Measurements from ENCODE around the gene ATP11A. TPM values are rescaled to one million over a fixed set of nuclear protein-coding genes. Genes with fewer than 3 reads are reported as not detected.

Gene ATP11A
- total and polyA plus RNA-seq, 7 donors = 0.69 to 22.9 (median 9.6) TPM

DNA sequence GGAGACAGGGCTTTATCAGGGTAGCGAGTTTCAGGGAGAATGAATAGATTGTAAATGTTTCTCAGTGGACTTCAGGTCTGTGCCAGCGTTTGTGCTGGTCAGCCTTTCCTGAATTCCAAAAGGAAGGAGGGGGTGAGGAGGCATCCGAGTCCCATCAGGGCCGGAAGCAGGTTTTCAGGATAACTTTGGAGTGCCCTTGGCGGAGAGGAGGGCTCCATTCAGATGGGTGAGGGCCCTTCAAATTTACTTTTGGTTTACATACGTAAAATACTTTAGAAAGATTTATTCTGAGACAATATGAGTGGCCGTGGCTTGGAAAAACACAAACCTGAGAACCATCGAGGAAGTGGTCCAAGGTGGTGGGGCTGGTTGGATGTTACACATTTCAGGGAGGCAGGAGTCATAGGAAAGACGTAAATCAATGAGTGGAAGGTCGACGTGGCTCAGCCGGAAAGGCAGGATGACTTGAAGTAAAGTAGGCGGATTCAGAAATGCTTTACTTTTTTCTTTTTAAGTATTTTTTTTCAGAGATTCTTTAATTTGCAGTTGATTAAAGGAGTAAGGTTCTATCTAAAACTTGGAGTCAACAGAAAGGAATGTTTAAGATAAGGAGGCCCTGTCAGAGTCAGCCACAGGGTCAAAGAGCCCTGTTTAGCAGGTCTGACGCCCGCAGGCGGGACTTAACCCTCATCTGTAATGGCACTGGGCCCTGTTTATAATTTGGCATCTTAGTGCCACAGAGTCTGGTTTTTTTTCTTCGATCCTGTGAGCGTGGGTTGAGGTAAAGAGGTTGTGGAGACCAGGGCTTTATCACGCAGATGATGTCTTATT is 32.8 kb downstream of the ATP11A start:
- TF ChIP-seq, protein P1, sequence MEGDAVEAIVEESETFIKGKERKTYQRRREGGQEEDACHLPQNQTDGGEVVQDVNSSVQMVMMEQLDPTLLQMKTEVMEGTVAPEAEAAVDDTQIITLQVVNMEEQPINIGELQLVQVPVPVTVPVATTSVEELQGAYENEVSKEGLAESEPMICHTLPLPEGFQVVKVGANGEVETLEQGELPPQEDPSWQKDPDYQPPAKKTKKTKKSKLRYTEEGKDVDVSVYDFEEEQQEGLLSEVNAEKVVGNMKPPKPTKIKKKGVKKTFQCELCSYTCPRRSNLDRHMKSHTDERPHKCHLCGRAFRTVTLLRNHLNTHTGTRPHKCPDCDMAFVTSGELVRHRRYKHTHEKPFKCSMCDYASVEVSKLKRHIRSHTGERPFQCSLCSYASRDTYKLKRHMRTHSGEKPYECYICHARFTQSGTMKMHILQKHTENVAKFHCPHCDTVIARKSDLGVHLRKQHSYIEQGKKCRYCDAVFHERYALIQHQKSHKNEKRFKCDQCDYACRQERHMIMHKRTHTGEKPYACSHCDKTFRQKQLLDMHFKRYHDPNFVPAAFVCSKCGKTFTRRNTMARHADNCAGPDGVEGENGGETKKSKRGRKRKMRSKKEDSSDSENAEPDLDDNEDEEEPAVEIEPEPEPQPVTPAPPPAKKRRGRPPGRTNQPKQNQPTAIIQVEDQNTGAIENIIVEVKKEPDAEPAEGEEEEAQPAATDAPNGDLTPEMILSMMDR (IDR thresholded peaks at IDR 0.05) = no peak
- TF ChIP-seq POLR2AphosphoS5 (IDR thresholded peaks at IDR 0.05) (no peak), POLR2A (IDR thresholded peaks at IDR 0.05) (no peak), EP300 (IDR thresholded peaks at IDR 0.05) (no peak)
- H3K27ac ChIP-seq = peak overlapping the region in 3 of 4 donors; percentile 11 to 55 (median 42)
- H3K4me3 ChIP-seq = no peak overlapping the region
- H3K9me3 ChIP-seq = no peaks in the 10 kb centered on the region
- H3K27me3 ChIP-seq = no peaks in the 10 kb centered on the region
- no peaks in the 10 kb centered on the region for H3K36me3 ChIP-seq
- DNase-seq = no peak
- intact Hi-C loops (cut with DNase I) = no loop called here
- peaks cover 0 to 13% (median 2%) of the 10 kb centered on the region in 4 donors for H3K4me1 ChIP-seq
- WGBS, 2 donors = 53 to 73% methylated on average over 19 of the region's 19 CpGs

DNA sequence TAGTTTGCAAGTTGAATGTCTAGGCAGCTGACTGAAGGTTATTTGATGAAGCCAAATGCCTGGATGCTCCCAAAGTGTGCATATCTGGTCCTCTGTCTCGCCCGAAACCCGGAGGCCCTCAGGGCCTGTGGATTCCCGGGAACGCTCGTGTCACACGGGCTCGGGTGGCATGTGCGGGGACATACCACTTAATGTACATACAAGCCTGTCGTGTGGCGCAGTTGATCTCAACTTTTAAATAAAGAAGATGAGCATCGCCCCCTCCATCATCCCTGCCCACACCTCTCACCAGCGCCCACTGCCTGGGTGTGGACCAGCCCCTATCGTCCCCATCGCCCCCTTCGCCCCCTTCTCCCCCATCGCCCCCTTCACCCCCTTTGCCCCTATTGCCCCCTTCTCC is 33.9 kb downstream of the ATP11A start:
- Histone ChIP-seq H3K9me3 (no peaks in the 10 kb centered on the region), H3K36me3 (no peaks in the 10 kb centered on the region), H3K27me3 (no peaks in the 10 kb centered on the region), H3K4me3 (no peak overlapping the region), H3K27ac (no peak overlapping the region), H3K4me1 (peaks cover 0 to 8% (median 2%) of the 10 kb centered on the region in 4 donors)
- intact Hi-C loops (cut with DNase I) = no loop called here
- 95 to 97% methylated on average over 17 of the region's 17 CpGs for WGBS, 2 donors
- peak; percentile 26 for DNase-seq
- TF ChIP-seq EP300 (IDR thresholded peaks at IDR 0.05) (no peak), POLR2AphosphoS5 (IDR thresholded peaks at IDR 0.05) (no peak), POLR2A (IDR thresholded peaks at IDR 0.05) (no peak)
- TF ChIP-seq, protein P1 (IDR thresholded peaks at IDR 0.05) = no peak

DNA sequence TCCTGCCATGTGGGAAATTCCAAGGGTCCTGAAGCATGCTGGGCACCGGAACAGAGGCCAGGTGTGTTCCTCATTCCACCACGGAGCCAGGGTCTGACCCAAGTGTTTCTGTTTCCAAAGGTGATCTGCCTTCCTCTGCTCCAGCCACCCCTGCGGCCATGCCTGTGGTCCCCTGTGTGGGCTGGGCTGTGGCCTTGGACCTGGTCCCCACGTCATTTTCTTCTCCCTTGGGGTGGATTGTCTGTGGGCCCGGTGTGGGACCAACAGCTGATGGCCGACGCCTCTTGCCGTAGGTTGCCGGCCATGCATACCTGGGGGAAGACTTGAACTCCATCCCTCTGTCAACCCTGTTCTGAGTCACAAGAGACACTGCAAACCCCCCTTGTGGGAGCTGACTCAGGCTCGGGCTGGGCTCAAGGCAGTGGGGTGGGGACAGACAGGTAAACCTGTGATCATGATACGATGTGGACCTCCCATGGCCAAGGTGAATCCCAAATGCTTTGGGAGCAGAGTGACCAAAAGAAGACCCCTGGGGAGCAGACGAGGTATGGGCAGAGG is 35.0 kb downstream of the ATP11A start:
- no peak overlapping the region for H3K4me3 ChIP-seq
- 94% methylated on average over 12 of the region's 12 CpGs for WGBS, 2 donors
- peak; percentile 34 for DNase-seq
- no peak overlapping the region for H3K27ac ChIP-seq
- H3K4me1 ChIP-seq = peaks cover 0 to 16% (median 2%) of the 10 kb centered on the region in 4 donors
- intact Hi-C loops (cut with DNase I) = no loop called here
- H3K27me3 ChIP-seq = no peaks in the 10 kb centered on the region
- H3K36me3 ChIP-seq = no peaks in the 10 kb centered on the region
- H3K9me3 ChIP-seq = no peaks in the 10 kb centered on the region
- TF ChIP-seq, protein P1 (IDR thresholded peaks at IDR 0.05) = no peak
- no peak for TF ChIP-seq EP300 (IDR thresholded peaks at IDR 0.05)
- no peak for TF ChIP-seq POLR2AphosphoS5 (IDR thresholded peaks at IDR 0.05)
- TF ChIP-seq POLR2A (IDR thresholded peaks at IDR 0.05) = no peak

DNA sequence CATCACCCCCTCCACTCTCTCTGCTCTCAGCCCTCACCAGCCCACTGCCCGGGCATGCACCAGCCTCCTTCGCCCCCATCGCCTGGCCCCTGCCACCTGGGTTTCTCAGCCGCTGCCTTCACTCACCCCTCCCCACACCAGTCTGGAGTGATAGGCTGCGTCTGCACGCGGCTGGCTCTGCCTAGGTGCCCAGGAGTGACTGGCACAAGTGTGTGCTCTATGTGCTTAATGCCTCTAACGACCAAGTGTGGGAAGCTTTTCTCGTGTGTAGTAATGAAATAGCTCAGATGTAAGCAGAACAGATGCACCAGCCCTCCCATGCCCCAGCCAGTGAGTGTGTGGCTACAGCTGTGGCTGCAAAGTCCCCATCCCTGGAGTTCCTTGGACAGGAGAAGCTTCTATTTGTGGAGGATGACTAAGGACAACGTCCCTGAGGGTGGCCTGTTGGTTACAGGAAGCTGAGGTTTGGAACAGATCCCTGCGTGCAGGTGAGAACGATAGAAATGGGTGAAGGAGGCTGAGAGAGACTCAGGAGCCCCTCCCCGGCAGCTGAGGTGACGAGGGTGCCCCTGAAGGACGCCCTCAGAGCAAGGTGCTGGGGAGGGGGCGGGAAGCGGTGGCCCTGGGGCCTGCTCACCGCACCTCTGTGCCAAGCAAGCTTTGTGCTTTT is 35.6 kb downstream of the ATP11A start:
- H3K4me3 ChIP-seq = no peak overlapping the region
- H3K27me3 ChIP-seq = no peaks in the 10 kb centered on the region
- H3K9me3 ChIP-seq = no peaks in the 10 kb centered on the region
- WGBS, 2 donors = 61 to 75% methylated on average over 18 of the region's 18 CpGs
- H3K27ac ChIP-seq = no peak overlapping the region
- intact Hi-C loops (cut with DNase I) = no loop called here
- peak; percentile 48 for DNase-seq
- TF ChIP-seq, protein P1 (IDR thresholded peaks at IDR 0.05) = no peak
- TF ChIP-seq POLR2A (IDR thresholded peaks at IDR 0.05) (no peak), EP300 (IDR thresholded peaks at IDR 0.05) (no peak), POLR2AphosphoS5 (IDR thresholded peaks at IDR 0.05) (no peak)
- H3K36me3 ChIP-seq = no peaks in the 10 kb centered on the region
- H3K4me1 ChIP-seq = peaks cover 0 to 21% (median 2%) of the 10 kb centered on the region in 4 donors

All from sigmoid colon (tissue), 7 donors.